OCI-LY7 (cell line): ENCODE results near the gene MXRA8. TPM values are rescaled to one million over a fixed set of nuclear protein-coding genes. Genes with fewer than 3 reads are reported as not detected.

Experiments
- BruUV-seq: library from RNA; stranded (reverse); fragments of 400-500 nt; replicated peaks from 2 replicates; lab custom pipeline; 2021; lab: Mats Ljungman, UMichigan
- CTCF ChIA-PET: fragments of 300-600 bp; sonication (Branson Sonifier 250); formaldehyde crosslinking; loops from one replicate; lab custom pipeline; 2022; ENCODE audit warnings: antibody characterized with exemption; ENCODE audit not compliant: unreplicated experiment; lab: Charles Lee
- POLR2A ChIA-PET: fragments of 300-600 bp; sonication (Branson Sonifier 250); formaldehyde crosslinking; loops from one replicate; lab custom pipeline; 2022; ENCODE audit warnings: antibody characterized with exemption; lab: Charles Lee
- DNase-seq: peaks from one replicate; pipeline ENCODE4 v3.0.0-alpha.2; 2015; ENCODE audit warnings: low spot score
- H2AFZ ChIP-seq: fragments of 200-600 bp; sonication (generic), shearing (Covaris generic); 2 replicates; pipeline ENCODE4 v1.6.1; 2014; ENCODE audit warnings: mild to moderate bottlenecking, antibody characterized with exemption, low read length, moderate library complexity
- H3K27ac ChIP-seq: fragments of 200-600 bp; sonication (generic); 2 replicates; pipeline ENCODE4 v1.5.1; 2014; ENCODE audit warnings: mixed run types, low read depth, mild to moderate bottlenecking, moderate library complexity, low read length, inconsistent platforms; ENCODE audit not compliant: poor library complexity, severe bottlenecking
- H3K36me3 ChIP-seq: fragments of 200-600 bp; sonication (generic); 2 replicates; pipeline ENCODE4 v1.6.1; 2014; ENCODE audit warnings: mild to moderate bottlenecking, antibody characterized with exemption, low read length, moderate library complexity, mixed read lengths; ENCODE audit not compliant: insufficient read depth
- H3K4me1 ChIP-seq: fragments of 200-600 bp; sonication (generic); 2 replicates; pipeline ENCODE4 v1.5.1; 2014; ENCODE audit warnings: mild to moderate bottlenecking, low read length; ENCODE audit not compliant: insufficient read depth, poor library complexity, severe bottlenecking
- H3K4me2 ChIP-seq: fragments of 200-600 bp; sonication (generic); 2 replicates; pipeline ENCODE4 v1.6.1; 2014; ENCODE audit warnings: mild to moderate bottlenecking, low read length
- H3K4me3 ChIP-seq: fragments of 200-600 bp; sonication (generic); 2 replicates; pipeline ENCODE4 v1.5.1; 2014; ENCODE audit warnings: mild to moderate bottlenecking, low read depth, low read length; ENCODE audit not compliant: poor library complexity, severe bottlenecking
- H3K79me2 ChIP-seq: fragments of 200-600 bp; sonication (generic); 2 replicates; pipeline ENCODE4 v1.6.1; 2016; ENCODE audit warnings: low read depth, mild to moderate bottlenecking, low read length, moderate library complexity, mixed read lengths; ENCODE audit not compliant: insufficient read depth
- H3K9me2 ChIP-seq: fragments of 200-600 bp; sonication (generic); 2 replicates; pipeline ENCODE4 v1.6.1; 2016; ENCODE audit warnings: mild to moderate bottlenecking, low read length, mixed read lengths; ENCODE audit not compliant: insufficient read depth
- H3K9me3 ChIP-seq: fragments of 200-600 bp; sonication (generic); 2 replicates; pipeline ENCODE4 v1.6.1; 2014; ENCODE audit warnings: mild to moderate bottlenecking, mixed run types, low read length, mixed read lengths
- H4K20me1 ChIP-seq: fragments of 200-600 bp; sonication (generic); 2 replicates; pipeline ENCODE4 v1.6.1; 2014; ENCODE audit warnings: mild to moderate bottlenecking, antibody characterized with exemption, low read length, moderate library complexity, mixed read lengths; ENCODE audit not compliant: insufficient read depth
- CTCF ChIP-seq: fragments of 200-600 bp; sonication (generic); conservative IDR thresholded peaks from 2 replicates; pipeline ENCODE4 v1.5.1; 2014; ENCODE audit warnings: mild to moderate bottlenecking, antibody characterized with exemption, low read length, moderate library complexity, mixed read lengths
- EZH2phosphoT487 ChIP-seq: fragments of 200-600 bp; sonication (generic); IDR thresholded peaks from 2 replicates; pipeline ENCODE4 v1.6.1; 2018; ENCODE audit warnings: low read depth, borderline replicate concordance, mild to moderate bottlenecking, mixed run types, antibody characterized with exemption, low read length, moderate library complexity, mixed read lengths
- intact Hi-C: fragments of 100-400 bp; cut with micrococcal nuclease; formaldehyde crosslinking; loops from one replicate; pipeline ENCODE4 v1.10.0; 2022; ENCODE audit not compliant: unreplicated experiment
- total RNA-seq, 2 experiments: library from RNA; depleted of rRNA in 1 of 2; stranded (reverse); fragments of >200 nt in 1 of 2; shearing (Covaris generic) in 1 of 2; gene quantifications; 2 replicates each; pipeline ENCODE4 v1.2.3, GENCODE V29; 2014 to 2022

Gene MXRA8
- total RNA-seq, 2 experiments from 2014 or later, result not detected

DNA sequence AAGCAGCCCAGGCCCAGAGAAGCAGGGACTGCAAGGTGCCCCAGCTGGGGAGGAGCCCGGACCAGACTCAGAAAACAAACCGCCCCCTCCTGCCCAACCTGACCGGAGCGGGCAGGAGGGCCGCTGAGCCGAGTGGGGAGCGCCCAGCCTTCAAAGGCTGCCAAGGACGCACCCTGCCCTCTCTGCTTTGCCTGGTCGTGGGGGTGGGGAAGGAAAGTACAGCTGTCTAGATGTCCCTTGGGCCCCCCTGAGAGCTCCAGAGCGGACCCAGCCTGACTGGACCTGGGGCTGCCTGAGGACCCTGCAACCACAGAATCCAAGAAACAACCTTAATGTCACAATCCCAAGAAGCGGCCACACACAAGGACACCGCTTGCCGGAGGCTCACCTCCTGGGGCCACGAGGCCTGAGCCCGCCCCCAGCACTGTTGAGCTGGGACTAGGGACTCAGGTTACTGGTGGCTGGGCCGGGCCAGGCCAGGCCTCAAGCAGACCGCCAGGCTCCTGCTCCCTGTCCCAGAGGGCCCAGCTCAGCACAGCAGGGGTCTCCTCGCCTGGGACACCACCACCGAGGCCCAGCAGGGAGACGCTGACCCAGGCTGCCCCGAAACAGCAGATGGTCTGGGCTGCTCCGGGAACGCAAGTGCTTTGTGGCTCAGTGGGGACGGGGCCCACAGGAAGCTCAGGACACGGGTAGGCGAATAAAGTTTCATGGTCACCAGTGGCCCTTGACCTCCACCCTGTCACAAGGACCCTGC, 10.5 kb downstream of the MXRA8 start:
- Histone ChIP-seq H4K20me1 (no peaks in the 10 kb centered on the region; the same call in 1 of the 2 replicates), H2AFZ (no peak overlapping the region), H3K4me3 (peak overlapping the region; percentile 74), H3K4me2 (peak overlapping the region; percentile 80), H3K9me2 (no peaks in the 10 kb centered on the region), H3K4me1 (peaks cover 24% of the 10 kb centered on the region), H3K79me2 (no peaks in the 10 kb centered on the region), H3K9me3 (no peaks in the 10 kb centered on the region), H3K36me3 (no peaks in the 10 kb centered on the region), H3K27ac (no peak overlapping the region)
- BruUV-seq, result no TSS peak
- ChIA-PET CTCF (no interaction called here), POLR2A (no interaction called here)
- intact Hi-C loops, result loop anchor here (5.0 kb wide), 1 partner anchor 114 kb away; no protein-coding TSS in a partner anchor
- no peak for DNase-seq
- TF ChIP-seq CTCF (no peak), EZH2phosphoT487 (no peak)

- H3K79me2 ChIP-seq, result no peaks in the 10 kb centered on the region
- ChIA-PET POLR2A (no interaction called here), CTCF (interaction anchor here (1.3 kb wide), 1 partner anchor 9 kb away, joined by 5 read pairs; no protein-coding TSS in a partner anchor)
- no peak overlapping the region for H2AFZ ChIP-seq
- peak overlapping the region; percentile 80 for H3K4me2 ChIP-seq
- no peaks in the 10 kb centered on the region for H3K36me3 ChIP-seq
- H3K27ac ChIP-seq, result no peak overlapping the region
- H3K9me2 ChIP-seq, result no peaks in the 10 kb centered on the region
- DNase-seq, result no peak
- BruUV-seq, result no TSS peak
- no peaks in the 10 kb centered on the region for H3K9me3 ChIP-seq
- no peaks in the 10 kb centered on the region; the same call in 1 of the 2 replicates for H4K20me1 ChIP-seq
- intact Hi-C loops, result loop anchor here (5.0 kb wide), 1 partner anchor 115 kb away; no protein-coding TSS in a partner anchor
- no peak overlapping the region for H3K4me3 ChIP-seq
- H3K4me1 ChIP-seq, result peaks cover 16% of the 10 kb centered on the region
- TF ChIP-seq CTCF (no peak), EZH2phosphoT487 (no peak)
Measured at GRCh38 chr1:1347026-1347595, 11.2 kb downstream of the MXRA8 start.
